GM11168 (cell line): Measurements from ENCODE around the gene CCDC6.

Experiments
- in situ Hi-C: fragments of 300-500 bp; cut with MboI; formaldehyde crosslinking; loops from one replicate; pipeline ENCODE4 v1.12.0; 2022; ENCODE audit warnings: low sequenced_read_pairs; ENCODE audit not compliant: unreplicated experiment

The CCDC6 gene

DNA sequence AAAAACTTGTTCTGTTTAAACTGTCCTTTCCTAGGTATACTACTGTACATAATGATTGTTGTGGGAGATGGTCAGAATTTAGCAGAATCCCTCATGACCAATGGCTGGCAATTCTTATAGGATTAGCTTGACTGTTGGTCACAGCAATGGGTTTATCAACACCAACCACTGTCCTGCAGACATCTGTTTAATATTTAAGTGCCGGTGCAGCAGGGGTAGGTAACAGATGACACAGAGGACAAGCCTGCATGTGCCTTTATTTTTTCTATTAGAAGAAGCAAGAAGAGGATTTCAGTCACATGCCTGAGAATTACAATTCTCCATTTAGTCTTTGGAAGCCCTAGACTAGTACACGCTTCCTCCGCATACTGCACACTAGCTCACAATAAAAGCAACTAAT, 48.4 kb downstream of the CCDC6 start:
- in situ Hi-C loops = loop anchor here (25.0 kb wide), 1 partner anchor 179 kb away; no protein-coding TSS in a partner anchor

DNA sequence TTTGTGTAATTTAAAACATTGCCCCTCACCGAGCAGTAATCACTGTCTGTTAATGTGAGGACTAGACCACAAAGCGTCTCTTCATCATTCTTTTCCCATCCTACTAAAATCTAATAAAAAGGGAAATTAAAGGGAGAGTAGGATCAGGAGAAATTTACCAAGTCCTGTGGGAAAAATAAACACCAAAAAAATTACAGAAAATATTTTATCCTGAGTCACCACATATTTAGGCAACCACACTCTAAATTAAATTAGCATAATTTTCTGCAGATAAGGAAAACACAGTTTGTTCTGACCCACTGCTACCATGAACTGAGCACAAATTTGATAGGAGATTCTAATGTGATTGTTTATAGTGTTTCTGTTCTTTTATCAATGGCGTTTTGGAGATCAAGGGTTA, 49.3 kb downstream of the CCDC6 start:
- in situ Hi-C loops = loop anchor here (25.0 kb wide), 1 partner anchor 180 kb away; no protein-coding TSS in a partner anchor

DNA sequence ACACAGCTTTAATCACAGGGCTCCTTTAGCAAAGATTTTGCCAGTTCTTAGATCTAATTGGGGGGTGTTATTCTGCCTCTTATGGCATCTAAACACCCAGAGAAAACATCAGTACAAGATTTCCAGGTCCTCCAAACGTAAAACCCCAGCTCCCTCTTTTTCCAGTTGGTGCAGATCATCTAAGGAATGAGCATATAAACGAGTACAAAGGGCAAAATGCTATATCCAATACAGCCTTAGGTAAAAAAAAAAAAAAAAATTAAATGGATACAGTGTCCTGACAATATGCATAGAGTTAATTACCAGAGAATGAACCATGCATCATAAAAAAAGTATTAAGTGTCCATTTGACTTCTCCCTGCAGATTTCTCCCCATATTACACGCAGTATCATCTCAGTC, 50.3 kb downstream of the CCDC6 start:
- in situ Hi-C loops = loop anchor here (25.0 kb wide), 1 partner anchor 181 kb away; no protein-coding TSS in a partner anchor

DNA sequence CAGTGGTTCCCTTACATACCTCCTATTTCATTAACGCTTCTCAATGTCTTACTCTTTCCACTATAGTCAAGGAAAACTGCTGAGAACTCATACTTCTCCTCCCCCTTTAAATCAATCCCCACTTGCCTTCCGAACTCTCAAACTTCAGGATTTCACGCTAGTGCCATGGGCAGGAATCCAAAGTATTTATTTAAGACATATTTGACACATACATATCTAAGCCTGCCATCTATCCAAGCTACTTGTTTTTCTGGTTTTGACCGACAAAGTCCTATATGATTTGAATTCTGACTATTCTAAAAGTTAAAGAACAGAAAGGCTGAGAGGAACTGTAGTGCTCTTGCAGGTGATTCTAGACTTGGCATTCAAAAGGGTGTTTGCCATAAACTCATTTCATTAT, 51.8 kb downstream of the CCDC6 start:
- in situ Hi-C loops = loop anchor here (25.0 kb wide), 1 partner anchor 183 kb away; no protein-coding TSS in a partner anchor

DNA sequence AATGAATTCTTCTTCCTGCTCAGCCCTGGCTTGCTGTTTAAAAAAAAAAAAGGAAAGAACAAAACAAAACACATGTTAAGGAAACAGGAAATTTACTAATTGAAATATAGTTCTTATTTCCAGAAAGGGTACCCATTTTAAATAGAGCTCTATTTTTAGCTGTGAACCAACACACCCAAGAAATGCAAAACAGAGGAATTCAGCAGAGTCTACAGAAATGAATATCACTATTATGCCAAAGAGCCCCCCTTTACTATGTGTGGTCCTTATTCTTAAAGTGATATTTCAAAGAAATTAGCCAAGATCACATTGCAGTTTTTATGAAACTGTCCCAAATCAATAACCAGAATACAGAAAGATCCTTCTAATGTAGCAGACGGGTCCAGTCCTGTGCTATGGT, 53.7 kb downstream of the CCDC6 start:
- in situ Hi-C loops = loop anchor here (25.0 kb wide), 1 partner anchor 185 kb away; no protein-coding TSS in a partner anchor

DNA sequence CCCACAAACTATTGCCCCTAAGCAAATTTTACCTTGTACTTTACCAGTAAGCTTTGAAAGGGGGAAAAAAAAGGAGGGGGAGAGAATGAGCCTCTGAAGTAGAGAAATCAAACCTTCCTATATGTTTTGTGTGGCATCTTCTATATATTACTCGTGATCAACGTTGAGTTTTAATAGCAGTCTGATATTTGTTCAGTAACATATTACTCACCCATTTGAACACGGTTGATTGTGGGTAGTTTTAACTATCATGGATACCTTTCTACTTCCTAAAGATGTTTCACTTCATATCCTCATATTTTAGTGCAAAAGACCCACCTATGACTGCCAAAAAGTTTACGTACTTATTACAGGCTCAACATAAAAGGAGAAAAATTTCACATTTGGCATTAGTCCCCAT, 54.5 kb downstream of the CCDC6 start:
- in situ Hi-C loops = loop anchor here (25.0 kb wide), 1 partner anchor 185 kb away; no protein-coding TSS in a partner anchor

DNA sequence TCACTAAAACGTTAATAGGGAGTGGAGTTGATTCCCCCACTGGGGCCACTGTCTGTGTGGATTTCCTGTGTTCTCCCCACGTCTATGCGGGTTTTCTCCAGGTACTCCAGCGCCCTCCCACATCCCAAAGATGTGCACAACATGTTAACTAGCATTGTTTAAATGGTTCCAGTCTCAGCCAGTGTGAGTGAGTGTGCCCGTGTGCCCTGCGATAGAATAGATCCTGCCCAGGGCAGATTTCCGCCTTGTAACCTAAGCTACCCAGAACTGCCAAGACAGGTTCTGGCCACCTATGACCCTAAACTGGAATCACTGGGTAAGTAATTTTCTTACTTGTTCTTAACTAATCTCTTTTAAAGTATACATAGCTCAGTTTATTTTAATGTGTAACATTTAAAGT, 58.5 kb downstream of the CCDC6 start:
- in situ Hi-C loops = no loop called here

DNA sequence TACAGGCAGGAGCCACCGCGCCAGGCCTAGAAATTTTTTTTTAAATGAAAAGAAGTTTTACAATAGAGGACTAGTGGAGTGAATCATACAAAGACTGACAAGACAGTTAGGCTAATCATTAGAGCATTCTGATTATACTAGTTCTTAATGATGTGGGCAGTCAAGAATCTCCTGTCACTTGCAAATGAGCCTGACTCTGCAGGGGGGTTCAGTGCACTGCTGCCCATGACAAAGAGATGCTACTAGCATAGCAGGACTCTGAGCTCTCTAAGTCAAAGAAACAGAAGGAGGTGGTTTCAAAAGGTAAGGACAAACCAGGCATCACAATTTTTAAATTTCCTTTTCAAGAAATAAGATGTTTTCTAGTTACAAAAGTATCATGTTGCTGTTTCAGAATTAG, 59.0 kb downstream of the CCDC6 start:
- in situ Hi-C loops = no loop called here

DNA sequence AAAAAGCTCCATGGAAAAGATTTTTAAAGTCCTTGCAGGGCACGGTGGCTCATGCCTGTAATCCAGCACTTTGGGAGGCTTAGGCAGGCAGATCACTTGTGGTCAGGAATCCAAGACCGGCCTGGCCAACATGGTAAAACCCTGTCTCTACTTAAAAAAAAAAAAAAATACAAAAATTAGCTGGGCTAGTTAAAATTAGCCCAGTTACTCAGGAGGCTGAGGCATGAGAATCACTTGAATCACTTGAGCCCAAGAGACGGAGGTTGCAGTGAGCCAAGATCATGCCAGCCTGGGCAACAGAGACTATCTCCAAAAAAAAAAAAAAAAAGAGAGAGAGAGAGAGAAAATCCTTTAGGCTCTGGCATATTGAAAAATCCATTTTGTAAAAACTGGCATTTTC, 61.9 kb downstream of the CCDC6 start:
- in situ Hi-C loops = no loop called here

DNA sequence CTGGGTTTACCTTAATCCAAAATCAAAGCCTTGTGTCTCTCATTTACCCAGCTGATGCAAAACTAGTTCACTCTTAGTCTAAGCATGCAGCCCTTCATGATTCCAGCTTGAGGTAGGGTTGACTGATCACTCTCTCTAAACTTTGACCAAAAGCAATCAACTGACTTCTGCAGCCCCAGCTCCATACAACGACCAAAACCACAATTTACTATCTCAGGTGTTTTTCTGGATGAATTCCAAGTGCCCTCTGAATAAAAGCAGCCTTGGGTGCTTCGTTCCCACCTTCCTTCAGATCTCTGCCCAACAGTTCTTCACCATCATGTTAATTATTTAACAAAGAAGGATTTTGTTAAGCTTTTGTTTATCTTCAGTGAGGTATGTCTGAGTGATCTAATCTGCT, 62.6 kb downstream of the CCDC6 start:
- in situ Hi-C loops = no loop called here

DNA sequence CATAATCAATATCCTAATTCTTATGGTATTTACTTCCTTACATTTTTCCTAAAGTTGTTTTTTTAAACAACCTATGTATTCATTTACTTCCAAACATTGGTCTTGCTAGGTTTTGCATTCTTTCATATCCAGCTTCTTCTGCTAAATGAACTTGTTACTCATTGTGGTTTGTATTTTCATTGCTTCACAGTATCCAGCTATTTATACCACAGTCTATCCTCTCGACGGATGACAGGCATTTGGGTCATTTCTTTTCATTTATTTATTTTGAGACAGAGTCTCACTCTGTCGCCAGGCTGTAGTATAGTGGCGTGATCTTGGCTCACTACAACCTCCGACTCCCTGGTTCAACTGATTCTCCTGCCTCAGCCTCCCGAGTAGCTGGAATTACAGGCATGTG, 66.8 kb downstream of the CCDC6 start:
- in situ Hi-C loops = no loop called here

DNA sequence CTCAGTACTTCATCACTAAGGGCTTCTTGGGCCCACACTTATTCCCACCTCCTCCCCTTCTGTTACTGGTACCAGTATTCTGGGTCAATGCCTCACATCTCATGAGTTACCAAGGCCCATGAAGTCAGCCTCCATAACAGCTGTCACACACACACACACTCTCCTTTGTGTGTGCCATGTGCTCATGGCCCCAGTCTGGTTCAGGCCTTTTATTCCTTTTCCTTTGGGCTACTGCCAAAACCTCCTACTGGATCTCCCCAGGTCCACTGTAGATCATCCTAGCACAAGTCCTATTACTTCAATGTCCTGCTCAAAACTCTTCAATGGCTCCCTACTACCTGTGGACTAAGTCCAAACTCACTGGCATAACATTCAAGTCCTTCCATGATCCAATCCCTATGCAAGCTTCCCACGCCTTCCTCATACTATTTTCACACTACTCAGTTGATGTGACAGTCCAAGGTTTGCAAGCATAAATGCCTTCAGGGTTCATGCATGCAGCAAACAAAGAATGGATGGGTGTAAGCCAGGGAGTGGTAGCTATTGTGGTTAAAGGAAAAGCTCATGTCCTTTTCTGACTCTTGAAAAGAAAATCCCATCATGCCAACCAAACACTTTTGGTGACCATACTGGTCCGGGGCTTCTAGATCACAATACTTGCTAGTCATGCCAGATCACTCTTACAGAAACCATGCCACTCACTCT, 68.1 kb downstream of the CCDC6 start:
- in situ Hi-C loops = no loop called here

DNA sequence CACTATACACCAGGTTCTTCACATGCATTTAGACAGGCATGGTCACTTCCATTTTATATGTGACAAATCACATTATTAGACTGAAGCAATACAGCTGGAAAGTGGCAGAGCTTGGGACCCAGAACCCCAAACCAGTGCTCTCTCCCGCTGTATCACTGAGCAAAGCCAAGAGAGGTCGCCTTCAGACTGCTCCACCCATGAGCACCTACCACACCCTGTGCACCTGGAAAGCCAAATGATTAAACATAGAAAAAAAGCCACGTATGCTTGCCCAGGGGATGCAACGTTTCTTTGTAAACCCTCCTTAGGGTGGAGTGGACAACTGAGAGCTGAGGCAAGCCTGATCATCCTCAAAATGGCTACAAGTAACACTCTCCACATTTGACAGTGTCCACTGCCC, 72.5 kb downstream of the CCDC6 start:
- in situ Hi-C loops = no loop called here

DNA sequence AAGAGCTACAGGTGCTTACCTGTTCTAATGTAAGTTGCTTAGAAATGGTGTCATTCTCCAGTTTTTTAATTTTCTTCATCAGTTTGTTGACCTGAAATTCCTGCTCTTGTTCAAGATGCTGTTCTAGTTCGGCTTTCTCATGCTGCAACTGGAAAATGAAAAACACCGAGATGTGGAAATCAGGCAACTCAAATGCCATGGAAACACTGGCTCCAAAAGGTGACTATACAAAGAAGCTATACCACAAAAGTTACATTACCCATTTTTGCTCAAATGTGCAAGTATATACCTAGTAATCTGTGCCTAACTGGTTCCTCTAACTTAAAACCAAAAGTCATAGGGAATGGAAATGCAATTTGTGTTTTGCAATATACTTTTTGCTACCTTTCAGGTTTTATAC, 73.8 kb downstream of the CCDC6 start:
- in situ Hi-C loops = no loop called here

DNA sequence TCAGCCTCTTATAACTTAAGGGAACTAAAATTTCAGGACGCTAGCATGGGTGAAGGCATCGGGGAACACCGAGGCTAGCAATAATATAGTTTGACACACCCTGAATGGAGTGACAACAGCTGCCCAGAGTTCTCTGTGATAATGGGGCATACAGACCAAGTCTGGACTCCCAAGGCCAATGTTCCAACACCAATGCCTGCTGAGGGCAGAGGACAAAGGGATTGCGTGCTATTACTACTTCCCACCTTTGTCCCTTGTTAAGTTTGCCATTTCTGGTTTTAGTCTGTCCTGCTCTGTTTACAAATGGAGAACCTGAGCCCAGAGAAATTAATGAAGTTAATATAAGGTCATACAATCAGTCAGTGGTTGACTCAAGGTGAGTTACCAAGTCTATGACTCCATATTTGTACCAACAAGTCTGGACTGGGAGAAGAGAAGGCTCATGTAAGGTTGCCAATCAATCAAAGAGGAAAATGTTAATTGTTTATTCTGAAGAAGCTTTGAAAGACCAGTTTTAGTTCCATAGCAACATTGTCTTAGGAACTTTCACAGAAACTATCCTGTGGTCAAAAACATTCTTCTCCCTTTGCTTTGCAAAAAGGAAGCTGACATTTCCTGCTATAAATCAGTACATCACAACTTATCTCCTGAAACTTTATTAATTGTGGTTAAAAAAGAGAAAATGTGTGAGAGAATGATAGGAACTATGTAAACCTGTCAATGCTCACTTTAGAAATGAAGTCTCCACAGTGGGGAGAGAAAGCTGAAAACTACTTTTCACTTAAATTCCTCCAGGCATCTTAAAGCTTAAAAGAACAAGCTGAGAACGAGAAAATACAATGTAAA, 74.5 kb downstream of the CCDC6 start:
- in situ Hi-C loops = no loop called here

DNA sequence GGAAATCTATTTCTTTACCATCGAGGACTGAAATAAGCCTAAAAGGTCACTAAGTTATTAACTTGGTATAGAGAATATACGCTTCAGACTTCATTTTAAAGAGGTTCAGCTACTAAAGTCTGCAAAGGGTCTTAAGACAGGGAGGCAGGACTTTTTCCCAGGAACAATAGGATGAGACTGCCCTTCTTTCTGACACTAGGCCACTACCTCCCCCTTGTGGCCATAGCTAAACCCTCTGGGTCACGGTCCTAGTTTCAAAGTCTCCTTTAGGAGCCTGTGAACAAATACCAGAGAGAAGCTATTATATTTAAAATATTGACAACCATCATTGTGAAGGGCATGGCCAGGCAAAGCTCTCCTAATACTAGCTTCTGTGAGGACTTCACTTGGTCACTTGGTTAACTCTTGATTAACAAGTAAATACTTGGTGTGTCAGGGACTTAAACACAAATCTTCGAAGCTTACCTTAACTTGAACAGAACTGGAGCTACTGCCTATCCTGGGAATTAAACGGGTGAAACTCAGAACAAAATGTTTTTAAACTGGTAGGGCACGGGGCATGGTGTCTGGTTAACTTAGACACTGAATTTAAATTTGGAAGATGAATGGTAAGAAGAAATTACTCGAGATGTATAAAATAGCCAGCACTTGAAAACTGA, 75.6 kb downstream of the CCDC6 start:
- in situ Hi-C loops = no loop called here

DNA sequence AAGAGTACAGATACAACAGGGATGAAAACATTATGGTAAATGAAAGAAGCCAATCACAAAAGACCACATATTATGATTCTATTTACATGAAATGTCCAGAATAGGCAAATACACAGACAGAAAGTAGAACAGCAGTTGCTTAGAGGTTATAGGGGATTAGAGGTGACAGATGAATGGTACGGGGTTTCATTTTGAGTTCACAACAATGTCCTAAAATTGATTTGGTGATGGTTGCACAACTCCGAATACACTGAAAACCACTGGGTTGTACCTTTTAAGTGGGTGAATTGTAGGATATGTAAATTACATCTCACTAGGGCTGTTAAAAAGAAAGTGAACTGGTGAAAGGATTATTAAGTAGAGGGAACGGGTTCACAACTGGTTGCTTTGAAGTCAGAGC, 76.8 kb downstream of the CCDC6 start:
- in situ Hi-C loops = no loop called here

DNA sequence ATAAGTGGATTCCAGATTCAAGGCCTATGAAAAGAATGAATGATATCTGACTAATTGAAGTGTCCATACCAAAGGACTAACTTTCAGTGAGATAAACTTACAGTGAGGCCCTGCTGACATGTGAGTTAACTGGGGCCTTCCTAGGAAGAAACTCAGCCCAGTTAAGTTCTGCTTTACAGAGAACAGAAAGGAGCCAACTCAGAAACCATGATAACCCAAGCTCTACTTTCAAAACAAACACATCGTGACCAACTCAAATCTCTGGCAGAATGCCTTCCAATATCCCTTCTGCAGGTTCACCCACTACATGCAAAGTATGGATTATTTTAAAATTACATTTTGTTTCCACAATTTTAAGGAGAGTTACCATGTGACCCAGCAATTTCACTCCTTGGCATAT, 77.3 kb downstream of the CCDC6 start:
- in situ Hi-C loops = no loop called here

DNA sequence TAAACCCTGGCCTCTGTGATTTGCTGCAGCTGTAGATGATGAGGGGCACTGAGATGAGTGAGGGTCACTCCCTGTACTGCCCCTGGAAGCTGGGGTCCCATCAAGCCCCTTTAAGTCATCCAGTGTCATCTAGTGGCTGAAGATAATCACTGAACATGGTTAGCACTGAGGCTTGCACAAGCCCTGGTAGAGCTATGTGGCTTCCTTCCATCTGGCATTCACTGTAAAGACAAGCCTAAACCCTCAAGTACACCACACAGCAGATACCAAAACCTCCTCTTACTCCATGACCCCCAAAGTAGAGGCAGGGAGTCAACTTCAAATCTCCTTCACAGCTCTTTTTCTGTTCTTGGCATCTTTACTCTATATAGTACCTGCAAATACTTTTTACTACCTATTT, 80.4 kb downstream of the CCDC6 start:
- in situ Hi-C loops = no loop called here

DNA sequence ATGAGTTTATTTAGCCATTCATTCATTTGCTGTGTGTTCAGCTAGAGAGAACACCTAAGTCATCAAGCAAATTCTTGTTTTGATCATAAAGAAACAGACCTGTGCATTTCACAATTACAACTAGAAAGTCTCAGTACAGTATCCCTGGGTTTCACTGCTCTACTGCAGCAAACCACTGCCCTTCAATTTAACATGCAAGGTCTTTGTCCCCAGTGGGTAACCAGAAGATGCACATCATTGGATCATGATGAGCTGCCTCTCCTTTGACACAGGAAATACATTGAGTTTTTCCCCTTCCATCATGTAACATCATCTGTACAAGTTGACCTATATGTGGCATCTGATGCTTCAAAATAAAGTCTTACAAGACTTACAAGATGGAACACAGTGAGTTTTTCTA, 82.6 kb downstream of the CCDC6 start:
- in situ Hi-C loops = no loop called here

DNA sequence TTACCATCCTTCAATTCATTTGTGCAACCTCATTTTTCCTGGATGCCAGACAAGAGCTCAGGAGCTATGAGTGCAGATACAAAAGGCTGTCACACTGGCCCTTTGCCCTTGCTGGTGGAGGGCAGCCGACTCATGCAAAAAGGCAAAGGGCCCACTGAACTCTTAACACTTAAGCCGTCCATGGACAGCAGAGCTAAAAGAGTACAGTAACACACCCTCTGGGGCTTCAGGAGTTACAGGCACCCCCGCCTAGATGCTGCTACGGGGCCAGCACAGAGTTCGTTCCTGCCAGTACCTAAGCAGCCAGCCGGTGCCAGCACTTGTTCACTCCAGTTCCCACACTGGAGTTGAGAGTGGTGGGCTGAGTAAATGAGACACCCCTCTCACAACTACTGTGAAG, 83.2 kb downstream of the CCDC6 start:
- in situ Hi-C loops = no loop called here
